Activated naive CD4-positive, alpha-beta T cell treated with anti-CD3 and anti-CD28 coated beads, Interleukin-2, amount 50 U/mL, for 16 hours (primary cell): Measurements from ENCODE around the gene ABLIM2.

ENCODE experiments used
- DNase-seq: peaks from one replicate; pipeline ENCODE4 v3.0.0-alpha.2; 2020

Gene ABLIM2

GRCh38 chr4:8115203-8115520 is 43.5 kb downstream of the ABLIM2 start:
- no peak for DNase-seq

GRCh38 chr4:8114456-8115202 is 44.0 kb downstream of the ABLIM2 start:
- no peak for DNase-seq

GRCh38 chr4:8113611-8114377 is 44.8 kb downstream of the ABLIM2 start:
- no peak for DNase-seq

GRCh38 chr4:8112672-8113071 is 45.9 kb downstream of the ABLIM2 start:
- DNase-seq = no peak

GRCh38 chr4:8112036-8112576 is 46.5 kb downstream of the ABLIM2 start:
- DNase-seq = no peak

GRCh38 chr4:8110071-8110986 is 48.3 kb downstream of the ABLIM2 start:
- no peak for DNase-seq

GRCh38 chr4:8109406-8110065 is 49.1 kb downstream of the ABLIM2 start:
- no peak for DNase-seq

GRCh38 chr4:8108991-8109390 is 49.6 kb downstream of the ABLIM2 start:
- no peak for DNase-seq

GRCh38 chr4:8108261-8108660 is 50.4 kb downstream of the ABLIM2 start:
- DNase-seq = no peak

- no peak for DNase-seq
These were observed 51.4 kb downstream of the ABLIM2 start for GRCh38 chr4:8107146-8107657.

- no peak for DNase-seq
These were observed 52.1 kb downstream of the ABLIM2 start for GRCh38 chr4:8106451-8107025.

- DNase-seq = no peak
These were observed 53.1 kb downstream of the ABLIM2 start for GRCh38 chr4:8105306-8106100.

GRCh38 chr4:8104491-8105305 is 53.9 kb downstream of the ABLIM2 start:
- no peak for DNase-seq

GRCh38 chr4:8103421-8104390 is 54.9 kb downstream of the ABLIM2 start:
- DNase-seq = no peak

- no peak for DNase-seq
These were observed 55.8 kb downstream of the ABLIM2 start for GRCh38 chr4:8102831-8103230.

GRCh38 chr4:8102076-8102355 is 56.6 kb downstream of the ABLIM2 start:
- DNase-seq = no peak

GRCh38 chr4:8101213-8102075 is 57.2 kb downstream of the ABLIM2 start:
- no peak for DNase-seq

- no peak for DNase-seq
These were observed 58.6 kb downstream of the ABLIM2 start for GRCh38 chr4:8099981-8100464.
